HepG2 (cell line): Measurements from ENCODE around the gene SLC29A2. TPM values are rescaled to one million over a fixed set of nuclear protein-coding genes. Genes with fewer than 3 reads are reported as not detected.

Experiments
- BCL3 ChIP-seq: sonication (generic); formaldehyde crosslinking; IDR thresholded peaks from 2 replicates; pipeline ENCODE4 v1.5.1; 2020; ENCODE audit warnings: mild to moderate bottlenecking, missing genetic modification reagents, moderate library complexity
- HNRNPK ChIP-seq: fragments of 200-400 bp; formaldehyde crosslinking; IDR thresholded peaks from 2 replicates; pipeline ENCODE4 v1.6.1; 2018; ENCODE audit warnings: low read length, low read depth, moderate library complexity, mild to moderate bottlenecking; ENCODE audit not compliant: poor library complexity, severe bottlenecking
- MXI1 ChIP-seq: IDR thresholded peaks from 3 replicates; pipeline ENCODE4 v1.6.1; 2012; ENCODE audit warnings: low read depth, low read length, inconsistent platforms, borderline replicate concordance
- POLR2G ChIP-seq: fragments of 200-400 bp; formaldehyde crosslinking; IDR thresholded peaks from 2 replicates; pipeline ENCODE4 v1.6.1; 2018; ENCODE audit warnings: mild to moderate bottlenecking, low read depth, low read length, moderate library complexity
- SMAD1 ChIP-seq: sonication (generic); formaldehyde crosslinking; IDR thresholded peaks from 2 replicates; pipeline ENCODE4 v1.4.0; 2020; ENCODE audit warnings: missing genetic modification reagents, low read depth, mild to moderate bottlenecking, borderline replicate concordance
- ZNF232 ChIP-seq: sonication (generic); formaldehyde crosslinking; IDR thresholded peaks from 2 replicates; pipeline ENCODE4 v1.4.0; 2020; ENCODE audit warnings: missing genetic modification reagents, borderline replicate concordance
- ZNF44 ChIP-seq: sonication (generic); formaldehyde crosslinking; IDR thresholded peaks from 2 replicates; pipeline ENCODE4 v1.5.1; 2020; ENCODE audit warnings: mild to moderate bottlenecking, missing genetic modification reagents
- ZNF607 ChIP-seq: sonication (generic); formaldehyde crosslinking; IDR thresholded peaks from 2 replicates; pipeline ENCODE4 v1.5.1; 2020; ENCODE audit warnings: missing genetic modification reagents, mild to moderate bottlenecking, borderline replicate concordance
- ZNF687 ChIP-seq: sonication (generic); formaldehyde crosslinking; IDR thresholded peaks from 2 replicates; pipeline ENCODE4 v1.5.1; 2020; ENCODE audit warnings: mild to moderate bottlenecking, missing genetic modification reagents, moderate library complexity
- ZNF749 ChIP-seq: sonication (generic); formaldehyde crosslinking; IDR thresholded peaks from 2 replicates; pipeline ENCODE4 v1.8.0; 2022; ENCODE audit warnings: mild to moderate bottlenecking, missing genetic modification reagents, moderate library complexity, borderline replicate concordance
- polyA plus RNA-seq, 8 experiments: library from polyadenylated mRNA; depleted of rRNA in 3 of 8; stranded (reverse) in 7 of 8; unstranded in 1 of 8; fragments of >200 nt; fragmentation: Illumina TruSeq in 4 of 8; extraction: Trizol in 4 of 8; gene quantifications; 2 replicates each; pipeline versions ENCODE4 v1.2.1 to v1.2.3, GENCODE V29; 2011 to 2016; ENCODE audit warnings: low read depth in 4 of 8, missing spikeins in 1 of 8, mixed read lengths in 1 of 8; ENCODE audit not compliant: insufficient read depth in 1 of 8
- total RNA-seq, 5 experiments: library from RNA; depleted of rRNA; stranded (reverse); fragments of >200 nt; fragmentation: Illumina TruSeq; extraction: Trizol; gene quantifications; 2 replicates each; pipeline ENCODE4 v1.2.3, GENCODE V29; 2016; ENCODE audit warnings: low read depth in 1 of 5
- TF ChIP-seq, protein P1 (sequence below): sonication (generic); formaldehyde crosslinking; conservative IDR thresholded peaks from 2 replicates; pipeline ENCODE4 v1.8.0; 2022; ENCODE audit warnings: mild to moderate bottlenecking, moderate library complexity, missing genetic modification reagents
- TF ChIP-seq, protein P2 (sequence below): IDR thresholded peaks from 2 replicates; pipeline ENCODE4 v1.6.1; 2016; ENCODE audit warnings: low read depth, control low read depth
- TF ChIP-seq, protein P3 (sequence below): sonication (generic); formaldehyde crosslinking; IDR thresholded peaks from 2 replicates; pipeline ENCODE4 v1.4.0; 2020; ENCODE audit warnings: mild to moderate bottlenecking, missing genetic modification reagents
- TF ChIP-seq, protein P4 (sequence below): fragments of 450-650 bp; IDR thresholded peaks from 2 replicates; pipeline ENCODE4 v1.6.1; 2016

The SLC29A2 gene
- total and polyA plus RNA-seq, 2 of the 13 experiments (the other 11 are each of a cell fraction or from before 2014, with no cell fraction given) = 0.63 to 0.66 TPM

DNA sequence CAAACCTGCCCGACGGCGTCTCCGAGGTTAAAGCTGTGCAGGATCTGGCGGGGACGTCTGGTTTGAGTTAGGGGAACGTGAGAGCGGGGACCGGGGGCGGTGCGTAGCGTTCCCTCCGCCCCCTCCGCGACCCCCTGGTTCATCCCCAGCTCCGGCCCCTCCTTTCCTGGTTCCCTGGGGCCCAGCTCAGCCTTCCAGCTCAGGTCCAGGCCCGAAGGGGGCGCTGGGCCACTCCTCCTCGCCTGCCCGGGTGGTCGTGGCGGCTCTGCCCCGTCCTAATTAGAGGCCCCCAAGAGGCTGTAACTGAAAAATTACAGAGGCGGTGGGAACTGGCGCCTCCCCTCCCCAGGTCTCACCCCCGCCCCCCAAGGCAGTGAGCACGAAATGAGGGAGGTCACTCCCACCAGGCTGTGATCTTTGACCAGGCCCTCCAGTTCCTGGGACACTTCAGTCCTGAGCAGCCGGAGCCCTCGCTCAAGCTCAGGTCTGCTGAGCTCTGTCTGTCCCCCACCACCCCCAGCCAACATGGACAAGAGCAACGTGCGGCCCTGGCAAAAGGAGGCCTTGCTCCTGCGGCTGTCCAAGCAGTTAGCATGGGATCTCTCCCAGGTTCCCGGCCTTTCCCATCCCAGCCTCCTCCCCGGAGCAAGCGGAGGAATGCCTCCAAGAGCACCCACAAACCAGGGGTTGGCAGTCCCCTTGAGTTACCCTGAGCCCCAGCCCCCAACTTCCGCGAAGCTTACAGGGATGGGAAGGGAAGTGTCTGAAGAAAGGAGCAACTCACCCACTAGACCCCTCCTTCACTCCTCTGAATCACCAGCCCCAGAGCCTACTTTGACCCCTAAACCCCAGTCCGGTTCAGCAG is 58.0 kb downstream of the SLC29A2 start (continued):
- TF ChIP-seq, protein P1, sequence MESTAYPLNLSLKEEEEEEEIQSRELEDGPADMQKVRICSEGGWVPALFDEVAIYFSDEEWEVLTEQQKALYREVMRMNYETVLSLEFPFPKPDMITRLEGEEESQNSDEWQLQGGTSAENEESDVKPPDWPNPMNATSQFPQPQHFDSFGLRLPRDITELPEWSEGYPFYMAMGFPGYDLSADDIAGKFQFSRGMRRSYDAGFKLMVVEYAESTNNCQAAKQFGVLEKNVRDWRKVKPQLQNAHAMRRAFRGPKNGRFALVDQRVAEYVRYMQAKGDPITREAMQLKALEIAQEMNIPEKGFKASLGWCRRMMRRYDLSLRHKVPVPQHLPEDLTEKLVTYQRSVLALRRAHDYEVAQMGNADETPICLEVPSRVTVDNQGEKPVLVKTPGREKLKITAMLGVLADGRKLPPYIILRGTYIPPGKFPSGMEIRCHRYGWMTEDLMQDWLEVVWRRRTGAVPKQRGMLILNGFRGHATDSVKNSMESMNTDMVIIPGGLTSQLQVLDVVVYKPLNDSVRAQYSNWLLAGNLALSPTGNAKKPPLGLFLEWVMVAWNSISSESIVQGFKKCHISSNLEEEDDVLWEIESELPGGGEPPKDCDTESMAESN (CRISPR knock-in tag) = 0 out of 2 replicates have a peak, but pooled peaks have one; percentile 3
- TF ChIP-seq SMAD1 (CRISPR knock-in tag) (no peak), ZNF749 (CRISPR knock-in tag) (0 out of 2 replicates have a peak, but pooled peaks have one; percentile 68), ZNF687 (peak; percentile 80), BCL3 (CRISPR knock-in tag) (0 out of 2 replicates have a peak, but pooled peaks have one; percentile 7), POLR2G (peak; percentile 73), ZNF607 (CRISPR knock-in tag) (no peak), ZNF232 (CRISPR knock-in tag) (no peak), HNRNPK (peak; percentile 5), ZNF44 (no peak), MXI1 (0 out of 3 replicates have a peak, but pooled peaks have one; percentile 0)
- TF ChIP-seq, protein P2, sequence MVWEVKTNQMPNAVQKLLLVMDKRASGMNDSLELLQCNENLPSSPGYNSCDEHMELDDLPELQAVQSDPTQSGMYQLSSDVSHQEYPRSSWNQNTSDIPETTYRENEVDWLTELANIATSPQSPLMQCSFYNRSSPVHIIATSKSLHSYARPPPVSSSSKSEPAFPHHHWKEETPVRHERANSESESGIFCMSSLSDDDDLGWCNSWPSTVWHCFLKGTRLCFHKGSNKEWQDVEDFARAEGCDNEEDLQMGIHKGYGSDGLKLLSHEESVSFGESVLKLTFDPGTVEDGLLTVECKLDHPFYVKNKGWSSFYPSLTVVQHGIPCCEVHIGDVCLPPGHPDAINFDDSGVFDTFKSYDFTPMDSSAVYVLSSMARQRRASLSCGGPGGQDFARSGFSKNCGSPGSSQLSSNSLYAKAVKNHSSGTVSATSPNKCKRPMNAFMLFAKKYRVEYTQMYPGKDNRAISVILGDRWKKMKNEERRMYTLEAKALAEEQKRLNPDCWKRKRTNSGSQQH (CRISPR knock-in tag) = no peak
- TF ChIP-seq, protein P3, sequence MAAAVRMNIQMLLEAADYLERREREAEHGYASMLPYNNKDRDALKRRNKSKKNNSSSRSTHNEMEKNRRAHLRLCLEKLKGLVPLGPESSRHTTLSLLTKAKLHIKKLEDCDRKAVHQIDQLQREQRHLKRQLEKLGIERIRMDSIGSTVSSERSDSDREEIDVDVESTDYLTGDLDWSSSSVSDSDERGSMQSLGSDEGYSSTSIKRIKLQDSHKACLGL (CRISPR knock-in tag) = peak; percentile 36; the same call in 1 of the 2 replicates
- TF ChIP-seq, protein P4, sequence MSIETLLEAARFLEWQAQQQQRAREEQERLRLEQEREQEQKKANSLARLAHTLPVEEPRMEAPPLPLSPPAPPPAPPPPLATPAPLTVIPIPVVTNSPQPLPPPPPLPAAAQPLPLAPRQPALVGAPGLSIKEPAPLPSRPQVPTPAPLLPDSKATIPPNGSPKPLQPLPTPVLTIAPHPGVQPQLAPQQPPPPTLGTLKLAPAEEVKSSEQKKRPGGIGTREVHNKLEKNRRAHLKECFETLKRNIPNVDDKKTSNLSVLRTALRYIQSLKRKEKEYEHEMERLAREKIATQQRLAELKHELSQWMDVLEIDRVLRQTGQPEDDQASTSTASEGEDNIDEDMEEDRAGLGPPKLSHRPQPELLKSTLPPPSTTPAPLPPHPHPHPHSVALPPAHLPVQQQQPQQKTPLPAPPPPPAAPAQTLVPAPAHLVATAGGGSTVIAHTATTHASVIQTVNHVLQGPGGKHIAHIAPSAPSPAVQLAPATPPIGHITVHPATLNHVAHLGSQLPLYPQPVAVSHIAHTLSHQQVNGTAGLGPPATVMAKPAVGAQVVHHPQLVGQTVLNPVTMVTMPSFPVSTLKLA = no peak
